Osteoblast (primary cell): Measurements from ENCODE around the gene FLT1. TPM values are rescaled to one million over a fixed set of nuclear protein-coding genes. Genes with fewer than 3 reads are reported as not detected.

Experiments used
- DNase-seq: peaks from one replicate; pipeline ENCODE4 v3.0.0; 2011; ENCODE audit warnings: low spot score, mixed read lengths; ENCODE audit not compliant: insufficient read length; ENCODE audit errors: missing footprints
- H2AFZ ChIP-seq: 2 replicates; pipeline ENCODE4 v1.6.0; 2011; ENCODE audit warnings: mild to moderate bottlenecking, low read length
- H3K27ac ChIP-seq: 2 replicates; pipeline ENCODE4 v1.5.1; 2011; ENCODE audit warnings: mild to moderate bottlenecking, low read depth, low read length, moderate library complexity
- H3K27me3 ChIP-seq: 2 replicates; pipeline ENCODE4 v1.6.0; 2012; ENCODE audit warnings: mild to moderate bottlenecking, control low read depth, inconsistent platforms, low read length, moderate library complexity; ENCODE audit not compliant: insufficient read depth
- H3K36me3 ChIP-seq: 2 replicates; pipeline ENCODE4 v1.5.1; 2011; ENCODE audit warnings: mild to moderate bottlenecking, low read length, control low read depth, moderate library complexity; ENCODE audit not compliant: insufficient read depth
- H3K4me1 ChIP-seq: 2 replicates; pipeline ENCODE4 v1.5.1; 2011; ENCODE audit warnings: mild to moderate bottlenecking, low read length, control low read depth, moderate library complexity; ENCODE audit not compliant: insufficient read depth
- H3K4me2 ChIP-seq: 2 replicates; pipeline ENCODE4 v1.6.0; 2011; ENCODE audit warnings: mild to moderate bottlenecking, low read length; ENCODE audit not compliant: insufficient read depth
- H3K4me3 ChIP-seq: fragments of 200-600 bp; sonication (generic); 3 replicates; pipeline ENCODE4 v1.5.1; 2012; ENCODE audit warnings: mild to moderate bottlenecking, low read length, inconsistent platforms; ENCODE audit not compliant: insufficient read depth
- H3K79me2 ChIP-seq: 2 replicates; pipeline ENCODE4 v1.6.0; 2012; ENCODE audit warnings: mild to moderate bottlenecking, low read length, control low read depth, inconsistent platforms; ENCODE audit not compliant: insufficient read depth
- H3K9me3 ChIP-seq: 2 replicates; pipeline ENCODE4 v1.5.1; 2011; ENCODE audit warnings: low read depth, low read length, control low read depth
- H4K20me1 ChIP-seq: 2 replicates; pipeline ENCODE4 v1.6.0; 2012; ENCODE audit warnings: mild to moderate bottlenecking, low read length, control low read depth; ENCODE audit not compliant: insufficient read depth
- CTCF ChIP-seq: IDR thresholded peaks from 2 replicates; pipeline ENCODE4 v1.5.1; 2011; ENCODE audit warnings: mild to moderate bottlenecking, low read depth, low read length, moderate library complexity; ENCODE audit errors: extremely low read depth
- total RNA-seq: library from RNA; depleted of rRNA; stranded (reverse); fragments of >200 nt; gene quantifications from 2 replicates; pipeline ENCODE4 v1.2.3, GENCODE V29; 2012

The FLT1 gene
- total RNA-seq, 1 donor = not detected

- H3K27me3 ChIP-seq = no peaks in the 10 kb centered on the region
- no peaks in the 10 kb centered on the region for H3K9me3 ChIP-seq
- no peaks in the 10 kb centered on the region for H3K79me2 ChIP-seq
- TF ChIP-seq CTCF = no peak
- H4K20me1 ChIP-seq = no peaks in the 10 kb centered on the region
- H3K4me3 ChIP-seq = no peak overlapping the region
- no peak overlapping the region for H3K27ac ChIP-seq
- no peak overlapping the region for H2AFZ ChIP-seq
- DNase-seq = no peak
- no peaks in the 10 kb centered on the region for H3K36me3 ChIP-seq
- no peak overlapping the region for H3K4me2 ChIP-seq
- H3K4me1 ChIP-seq = peaks cover 25% of the 10 kb centered on the region
These were observed 173.9 kb downstream of the FLT1 start for GRCh38 chr13:28320884-28321574.

DNA sequence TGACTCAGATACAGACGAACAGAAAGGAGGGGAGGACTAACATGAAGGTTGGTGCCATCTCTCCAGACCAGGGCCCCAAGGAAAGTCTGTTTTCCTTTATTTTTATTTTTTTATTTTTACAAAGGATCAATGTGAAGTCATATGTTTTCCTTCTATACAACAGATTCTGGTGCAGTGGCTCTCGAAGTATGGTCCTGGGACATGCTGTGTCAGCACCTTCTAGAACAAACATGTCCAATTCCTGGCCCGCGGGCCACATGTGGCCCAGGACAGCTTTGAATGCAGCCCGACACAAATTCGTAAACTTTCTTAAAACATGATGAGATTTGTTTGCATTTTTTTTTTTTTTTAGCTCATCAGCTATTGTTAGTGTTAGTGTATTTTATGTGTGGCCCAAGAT is 174.7 kb downstream of the FLT1 start:
- no peak overlapping the region for H3K27ac ChIP-seq
- no peaks in the 10 kb centered on the region for H3K27me3 ChIP-seq
- H3K4me1 ChIP-seq = peaks cover 23% of the 10 kb centered on the region
- no peak overlapping the region for H3K4me2 ChIP-seq
- H3K79me2 ChIP-seq = no peaks in the 10 kb centered on the region
- TF ChIP-seq CTCF = no peak
- no peaks in the 10 kb centered on the region for H3K9me3 ChIP-seq
- H3K36me3 ChIP-seq = no peaks in the 10 kb centered on the region
- H3K4me3 ChIP-seq = no peak overlapping the region
- no peak for DNase-seq
- H2AFZ ChIP-seq = no peak overlapping the region
- no peaks in the 10 kb centered on the region for H4K20me1 ChIP-seq

DNA sequence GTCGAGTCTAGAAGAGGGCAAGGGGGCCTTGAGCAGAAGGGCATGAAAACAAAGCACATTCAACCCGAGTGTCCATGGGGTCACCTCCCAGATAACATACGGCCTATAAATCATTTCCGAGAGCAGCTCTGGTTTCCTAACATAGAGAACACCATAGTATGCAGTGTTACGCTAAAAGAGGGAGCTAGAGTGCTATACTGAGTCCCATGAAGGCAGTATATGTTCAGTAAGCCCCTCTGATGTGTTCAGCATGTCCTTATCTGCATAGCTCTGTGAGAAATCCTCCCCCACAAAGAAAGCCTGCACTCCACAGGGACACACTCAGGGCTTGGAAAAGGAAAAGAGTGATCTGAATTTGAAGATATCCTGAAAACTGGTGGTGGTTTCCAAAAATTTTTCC is 175.4 kb downstream of the FLT1 start:
- Histone ChIP-seq H3K27me3 (no peaks in the 10 kb centered on the region), H3K79me2 (no peaks in the 10 kb centered on the region), H3K4me3 (no peak overlapping the region), H3K9me3 (no peaks in the 10 kb centered on the region), H3K27ac (no peak overlapping the region), H2AFZ (no peak overlapping the region), H4K20me1 (no peaks in the 10 kb centered on the region), H3K36me3 (no peaks in the 10 kb centered on the region), H3K4me2 (no peak overlapping the region), H3K4me1 (peaks cover 16% of the 10 kb centered on the region)
- no peak for DNase-seq
- no peak for TF ChIP-seq CTCF

GRCh38 chr13:28318496-28318895 is 176.4 kb downstream of the FLT1 start:
- no peaks in the 10 kb centered on the region for H3K36me3 ChIP-seq

More at GRCh38 chr13:28318496-28318895, 176.4 kb downstream of the FLT1 start:
- Histone ChIP-seq H3K27ac (no peak overlapping the region), H3K27me3 (no peaks in the 10 kb centered on the region), H3K79me2 (no peaks in the 10 kb centered on the region), H2AFZ (no peak overlapping the region), H3K4me3 (no peak overlapping the region), H4K20me1 (no peaks in the 10 kb centered on the region), H3K4me2 (no peak overlapping the region), H3K9me3 (no peaks in the 10 kb centered on the region), H3K4me1 (peaks cover 7% of the 10 kb centered on the region)
- TF ChIP-seq CTCF = no peak
- DNase-seq = no peak
